Suppressor macrophage treated with lipopolysaccharide for 1 hour (primary cell): ENCODE measurements around the gene TKT.
A peak's percentile ranks its signal among the peaks of the same experiment; 100 is the strongest.

Experiments used
- DNase-seq, 3 donors: peaks; one replicate each; pipeline ENCODE4 v3.0.0-alpha.2; 2020 to 2022

Gene TKT

GRCh38 chr3:53238886-53239285 is 16.9 kb downstream of the TKT start:
- peak; percentile 53 to 69 (median 57) for DNase-seq

- DNase-seq = peak in 2 of 3 donors; percentile 23 to 44
Measured at GRCh38 chr3:53238051-53238850, 17.6 kb downstream of the TKT start.

- peak; percentile 72 to 82 (median 77) for DNase-seq
Measured at GRCh38 chr3:53236112-53236841, 19.5 kb downstream of the TKT start.

GRCh38 chr3:53235545-53235944 is 20.3 kb downstream of the TKT start:
- DNase-seq = no peak

GRCh38 chr3:53234841-53235232 is 21.0 kb downstream of the TKT start:
- DNase-seq = no peak

- DNase-seq = no peak
Measured at GRCh38 chr3:53234130-53234840, 21.5 kb downstream of the TKT start.

- no peak for DNase-seq
Measured at GRCh38 chr3:53232641-53233377, 23.0 kb downstream of the TKT start.

- no peak for DNase-seq
Measured at GRCh38 chr3:53231532-53232511, 24.0 kb downstream of the TKT start.

GRCh38 chr3:53230789-53231188 is 25.0 kb downstream of the TKT start:
- DNase-seq = no peak

GRCh38 chr3:53230041-53230621 is 25.7 kb downstream of the TKT start:
- no peak for DNase-seq

GRCh38 chr3:53229606-53230005 is 26.2 kb downstream of the TKT start:
- DNase-seq = no peak

GRCh38 chr3:53229171-53229570 is 26.7 kb downstream of the TKT start:
- no peak for DNase-seq

GRCh38 chr3:53227993-53228885 is 27.6 kb downstream of the TKT start:
- no peak for DNase-seq

GRCh38 chr3:53226841-53227407 is 28.9 kb downstream of the TKT start:
- DNase-seq = no peak

GRCh38 chr3:53226142-53226840 is 29.5 kb downstream of the TKT start:
- no peak for DNase-seq

GRCh38 chr3:53225651-53226050 is 30.2 kb downstream of the TKT start:
- no peak for DNase-seq

- no peak for DNase-seq
Measured at GRCh38 chr3:53225181-53225580, 30.6 kb downstream of the TKT start.

GRCh38 chr3:53224536-53224935 is 31.3 kb downstream of the TKT start:
- DNase-seq = no peak

- no peak for DNase-seq
Measured at GRCh38 chr3:53224026-53224425, 31.8 kb downstream of the TKT start.
